ENCODE results near the gene POMGNT1.
A peak's percentile ranks its signal among the peaks of the same experiment; 100 is the strongest.

Gene POMGNT1

DNA sequence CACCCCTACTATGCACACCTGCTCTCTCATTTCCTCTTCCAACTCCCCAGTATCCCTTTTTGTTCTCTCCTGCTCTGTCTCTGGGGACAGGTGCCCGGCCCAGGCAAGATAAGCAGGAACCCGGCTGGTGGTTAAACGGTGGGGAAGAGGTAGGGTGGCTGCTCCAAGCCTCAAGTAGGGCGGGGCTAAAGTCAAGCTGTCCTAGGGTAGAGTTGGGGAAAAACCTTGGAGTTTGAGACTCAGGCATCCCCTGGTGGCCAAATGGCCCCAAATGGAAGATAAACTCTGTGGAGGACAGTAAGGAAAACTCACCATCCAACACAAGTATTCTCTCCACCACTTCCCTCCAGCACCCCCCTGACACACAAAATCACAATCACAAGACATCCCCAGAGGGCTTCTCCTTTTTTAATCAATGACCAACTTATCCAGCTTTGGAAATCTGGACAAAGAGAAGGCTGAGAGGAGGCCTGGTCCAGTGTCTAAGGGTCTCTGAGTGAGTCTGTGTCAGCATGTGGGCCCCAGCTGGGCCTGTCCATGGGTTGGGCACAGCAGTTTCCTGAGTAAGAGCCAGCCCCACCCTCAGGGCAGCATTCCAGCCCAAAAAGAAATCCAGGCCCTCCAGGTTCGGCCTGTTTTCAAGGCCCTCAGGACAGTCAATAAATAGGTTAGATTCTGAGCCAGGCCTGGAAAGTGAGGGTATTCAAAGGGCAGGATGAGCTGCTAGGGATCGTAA lies 9.8 kb downstream of the POMGNT1 start:
- Histone ChIP-seq H3K27me3 (ENCODE audit: control insufficient read depth, insufficient read depth, low read length) (no peaks in the 10 kb centered on the region), H3K4me1 (peaks cover 36% of the 10 kb centered on the region), H2AFZ (no peak overlapping the region), H3K9me3 (ENCODE audit: control insufficient read depth, low read length) (no peaks in the 10 kb centered on the region), H3K4me3 (ENCODE audit: low read depth, low read length) (no peak overlapping the region), H3K4me2 (ENCODE audit: low read length) (no peak overlapping the region), H3K9ac (no peak overlapping the region), H3K36me3 (ENCODE audit: control insufficient read depth, insufficient read depth, low read length) (no peaks in the 10 kb centered on the region), H3K79me2 (peaks cover 3% of the 10 kb centered on the region), H3K27ac (peak overlapping the region; percentile 39)
- peak; percentile 16 for TF ChIP-seq CTCF (IDR thresholded peaks at IDR 0.05)

GRCh38 chr1:46187106-46187869 lies 10.9 kb downstream of the POMGNT1 start:
- no peaks in the 10 kb centered on the region for H3K36me3 ChIP-seq (ENCODE audit: control insufficient read depth, insufficient read depth, low read length)
- no peak overlapping the region for H3K27ac ChIP-seq
- peaks cover 43% of the 10 kb centered on the region for H3K4me1 ChIP-seq
- H3K27me3 ChIP-seq (ENCODE audit: control insufficient read depth, insufficient read depth, low read length): no peaks in the 10 kb centered on the region
- H3K79me2 ChIP-seq: peaks cover 3% of the 10 kb centered on the region
- H3K9ac ChIP-seq: no peak overlapping the region
- H3K4me2 ChIP-seq (ENCODE audit: low read length): no peak overlapping the region
- H3K9me3 ChIP-seq (ENCODE audit: control insufficient read depth, low read length): no peaks in the 10 kb centered on the region
- H3K4me3 ChIP-seq (ENCODE audit: low read depth, low read length): no peak overlapping the region
- no peak for TF ChIP-seq CTCF (IDR thresholded peaks at IDR 0.05)
- no peak overlapping the region for H2AFZ ChIP-seq

GRCh38 chr1:46186076-46186475 lies 12.2 kb downstream of the POMGNT1 start:
- Histone ChIP-seq H3K27me3 (ENCODE audit: control insufficient read depth, insufficient read depth, low read length) (no peaks in the 10 kb centered on the region), H3K4me1 (peaks cover 49% of the 10 kb centered on the region), H2AFZ (no peak overlapping the region), H3K4me2 (ENCODE audit: low read length) (no peak overlapping the region), H3K27ac (peak overlapping the region; percentile 92), H3K9me3 (ENCODE audit: control insufficient read depth, low read length) (no peaks in the 10 kb centered on the region), H3K9ac (no peak overlapping the region), H3K4me3 (ENCODE audit: low read depth, low read length) (no peak overlapping the region), H3K79me2 (peaks cover 3% of the 10 kb centered on the region), H3K36me3 (ENCODE audit: control insufficient read depth, insufficient read depth, low read length) (no peaks in the 10 kb centered on the region)
- no peak for TF ChIP-seq CTCF (IDR thresholded peaks at IDR 0.05)

DNA sequence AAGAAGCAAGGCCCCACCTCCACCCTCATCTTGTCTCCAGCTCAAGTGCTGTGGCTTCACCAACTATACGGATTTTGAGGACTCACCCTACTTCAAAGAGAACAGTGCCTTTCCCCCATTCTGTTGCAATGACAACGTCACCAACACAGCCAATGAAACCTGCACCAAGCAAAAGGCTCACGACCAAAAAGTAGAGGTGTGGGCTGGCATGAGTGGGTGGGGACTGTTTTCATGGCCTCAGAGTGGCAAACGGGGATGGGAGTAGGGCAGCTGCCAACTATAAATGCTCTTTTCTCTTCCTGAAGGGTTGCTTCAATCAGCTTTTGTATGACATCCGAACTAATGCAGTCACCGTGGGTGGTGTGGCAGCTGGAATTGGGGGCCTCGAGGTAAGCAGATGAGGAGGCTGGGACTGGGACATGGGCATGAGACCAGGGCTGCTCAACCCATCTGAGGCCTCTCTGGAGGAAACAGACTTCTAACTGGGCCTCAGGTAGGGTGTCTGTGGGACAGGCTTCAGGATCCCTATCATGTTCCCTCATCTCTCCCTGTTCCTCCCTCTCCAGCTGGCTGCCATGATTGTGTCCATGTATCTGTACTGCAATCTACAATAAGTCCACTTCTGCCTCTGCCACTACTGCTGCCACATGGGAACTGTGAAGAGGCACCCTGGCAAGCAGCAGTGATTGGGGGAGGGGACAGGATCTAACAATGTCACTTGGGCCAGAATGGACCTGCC lies 13.1 kb downstream of the POMGNT1 start:
- TF ChIP-seq CTCF (IDR thresholded peaks at IDR 0.05): no peak
- Histone ChIP-seq H3K4me1 (peaks cover 51% of the 10 kb centered on the region), H3K4me2 (ENCODE audit: low read length) (no peak overlapping the region), H2AFZ (no peak overlapping the region), H3K9ac (no peak overlapping the region), H3K9me3 (ENCODE audit: control insufficient read depth, low read length) (no peaks in the 10 kb centered on the region), H3K27me3 (ENCODE audit: control insufficient read depth, insufficient read depth, low read length) (no peaks in the 10 kb centered on the region), H3K79me2 (peaks cover 3% of the 10 kb centered on the region), H3K27ac (peak overlapping the region; percentile 92), H3K4me3 (ENCODE audit: low read depth, low read length) (no peak overlapping the region), H3K36me3 (ENCODE audit: control insufficient read depth, insufficient read depth, low read length) (no peaks in the 10 kb centered on the region)
